GM12891 (cell line): ENCODE measurements around the gene MTCL1.

Source experiments
- DNase-seq: peaks from one replicate; pipeline ENCODE4 v3.0.0; 2011; ENCODE audit warnings: low spot score; ENCODE audit not compliant: insufficient read length
- FAIRE-seq: peaks from 2 replicates; lab custom pipeline; 2011; peaks lifted over from hg19 to GRCh38; lab: Jason Lieb, UNC
- PAX5 ChIP-seq: IDR thresholded peaks from 2 replicates; pipeline ENCODE4 v1.6.1; 2011; ENCODE audit warnings: low read length, moderate library complexity, mild to moderate bottlenecking; ENCODE audit not compliant: insufficient read depth, severe bottlenecking
- POLR2A ChIP-seq: IDR thresholded peaks from 2 replicates; pipeline ENCODE4 v1.6.1; 2011; ENCODE audit warnings: low read depth, low read length, control low read depth
- POLR2AphosphoS5 ChIP-seq: IDR thresholded peaks from 2 replicates; pipeline ENCODE4 v1.6.1; 2011; ENCODE audit warnings: low read depth, low read length, control low read depth
- POU2F2 ChIP-seq: IDR thresholded peaks from 2 replicates; pipeline ENCODE4 v1.6.1; 2011; ENCODE audit warnings: low read depth, mild to moderate bottlenecking, control low read depth, low read length, moderate library complexity
- SPI1 ChIP-seq: IDR thresholded peaks from 2 replicates; pipeline ENCODE4 v1.6.1; 2011; ENCODE audit warnings: low read depth, low read length, control low read depth
- TAF1 ChIP-seq: IDR thresholded peaks from 2 replicates; pipeline ENCODE4 v1.6.1; 2011; ENCODE audit warnings: low read depth, low read length, control low read depth

MTCL1 gene

GRCh38 chr18:8830067-8831060 is 125.0 kb downstream of the MTCL1 start:
- FAIRE-seq (no peak), DNase-seq (no peak)
- TF ChIP-seq POLR2A: no peak
- TF ChIP-seq POLR2AphosphoS5: no peak
- TF ChIP-seq PAX5: no peak
- no peak for TF ChIP-seq POU2F2
- TF ChIP-seq SPI1: no peak
- TF ChIP-seq TAF1: no peak

- FAIRE-seq (no peak), DNase-seq (no peak)
- TF ChIP-seq POLR2A (no peak), POLR2AphosphoS5 (no peak), PAX5 (no peak), TAF1 (no peak), SPI1 (no peak), POU2F2 (no peak)
Measured at GRCh38 chr18:8831112-8831511, 125.8 kb downstream of the MTCL1 start.

DNA sequence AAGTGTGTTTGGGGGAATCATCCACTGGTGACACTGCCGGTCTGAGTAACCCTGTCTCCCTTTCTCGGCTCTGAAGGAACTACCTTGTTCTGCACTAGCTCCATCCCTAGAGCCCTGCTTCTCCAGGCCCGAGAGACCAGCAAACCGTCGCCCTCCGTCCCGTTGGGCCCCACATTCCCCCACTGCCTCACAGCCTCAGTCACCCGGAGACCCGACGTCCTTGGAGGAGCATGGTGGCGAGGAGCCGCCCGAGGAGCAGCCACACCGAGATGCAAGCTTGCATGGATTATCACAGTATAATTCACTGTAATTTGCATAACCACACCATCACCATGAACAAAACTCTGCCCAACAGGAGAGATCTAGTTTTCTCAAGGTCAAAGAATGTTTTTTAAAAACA is 126.2 kb downstream of the MTCL1 start:
- TF ChIP-seq TAF1 (no peak), SPI1 (no peak), POLR2AphosphoS5 (no peak)
- FAIRE-seq: no peak

GRCh38 chr18:8833480-8833879 is 128.1 kb downstream of the MTCL1 start:
- TF ChIP-seq POLR2A (no peak), SPI1 (no peak), POLR2AphosphoS5 (no peak), TAF1 (no peak), PAX5 (no peak), POU2F2 (no peak)
- FAIRE-seq: no peak
- no peak for DNase-seq

More for the DNA sequence above, 126.2 kb downstream of the MTCL1 start:
- DNase-seq: no peak

DNA sequence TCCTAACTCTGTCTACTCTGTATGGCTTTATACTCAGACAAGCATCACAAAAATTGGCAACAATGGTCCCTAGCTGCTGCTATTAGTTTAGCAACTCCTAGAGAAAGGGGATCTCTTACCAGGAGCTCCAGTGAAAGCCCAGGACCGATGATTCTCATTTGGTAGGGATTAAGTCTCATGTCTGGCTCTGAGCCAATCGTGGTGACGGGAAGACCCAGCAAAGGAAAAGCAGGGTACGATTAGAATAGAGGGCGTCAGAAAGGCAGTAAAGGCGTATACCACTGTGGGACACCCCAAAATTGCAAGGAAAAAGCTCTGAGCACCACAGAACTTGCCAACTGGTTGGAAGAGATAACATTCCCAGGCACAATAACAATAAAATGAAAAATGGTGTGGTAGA is 129.5 kb downstream of the MTCL1 start:
- FAIRE-seq (no peak), DNase-seq (no peak)
- no peak for TF ChIP-seq POLR2A
- no peak for TF ChIP-seq POU2F2
- TF ChIP-seq PAX5: no peak
- no peak for TF ChIP-seq POLR2AphosphoS5
- no peak for TF ChIP-seq TAF1
- TF ChIP-seq SPI1: no peak

DNA sequence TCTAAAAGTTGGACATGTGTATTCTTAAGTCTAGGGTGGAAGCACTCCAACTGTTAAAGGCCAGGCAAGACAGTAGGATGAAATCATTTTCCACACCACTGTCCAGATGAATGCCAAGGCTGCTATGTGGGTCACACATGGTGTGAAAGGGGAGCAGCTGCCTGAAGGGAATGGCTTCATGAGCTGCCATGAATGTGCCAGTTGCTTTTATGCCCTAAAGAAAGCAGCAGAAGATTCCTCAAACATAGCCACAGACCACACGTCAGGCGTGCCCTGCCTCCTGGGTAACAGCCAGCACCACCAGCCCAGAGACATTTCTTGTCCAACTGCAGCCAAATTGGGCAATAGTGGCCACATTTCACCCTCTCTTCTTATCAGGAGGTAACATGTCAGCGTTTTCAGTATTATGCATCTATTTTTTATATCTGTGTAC is 130.2 kb downstream of the MTCL1 start:
- no peak for DNase-seq
- TF ChIP-seq SPI1 (no peak), POU2F2 (no peak), POLR2A (no peak), TAF1 (no peak), POLR2AphosphoS5 (no peak), PAX5 (no peak)
- FAIRE-seq: no peak

DNA sequence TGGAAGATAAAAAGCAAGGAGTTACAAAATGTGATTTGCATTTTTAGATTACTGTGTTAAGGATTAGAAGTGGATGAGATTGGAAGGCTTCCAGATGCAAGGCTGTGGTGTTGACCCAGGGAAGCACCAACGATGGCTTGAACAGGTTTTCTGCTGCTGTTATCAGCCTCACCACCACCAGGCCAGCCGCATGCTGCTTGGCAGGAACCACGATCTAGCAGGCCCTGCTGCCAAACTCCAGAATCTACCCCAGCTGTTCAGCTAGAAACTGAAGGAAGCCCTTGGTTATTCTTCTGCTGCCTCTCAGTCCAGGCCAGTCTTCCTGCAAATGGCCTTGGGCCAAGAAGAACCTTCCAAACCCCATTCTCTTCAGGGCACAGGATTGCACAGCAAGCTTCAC is 133.9 kb downstream of the MTCL1 start:
- TF ChIP-seq POU2F2: no peak
- TF ChIP-seq POLR2AphosphoS5: no peak
- TF ChIP-seq POLR2A: no peak
- TF ChIP-seq PAX5: no peak
- no peak for TF ChIP-seq TAF1
- TF ChIP-seq SPI1: no peak
- FAIRE-seq (no peak), DNase-seq (no peak)

DNA sequence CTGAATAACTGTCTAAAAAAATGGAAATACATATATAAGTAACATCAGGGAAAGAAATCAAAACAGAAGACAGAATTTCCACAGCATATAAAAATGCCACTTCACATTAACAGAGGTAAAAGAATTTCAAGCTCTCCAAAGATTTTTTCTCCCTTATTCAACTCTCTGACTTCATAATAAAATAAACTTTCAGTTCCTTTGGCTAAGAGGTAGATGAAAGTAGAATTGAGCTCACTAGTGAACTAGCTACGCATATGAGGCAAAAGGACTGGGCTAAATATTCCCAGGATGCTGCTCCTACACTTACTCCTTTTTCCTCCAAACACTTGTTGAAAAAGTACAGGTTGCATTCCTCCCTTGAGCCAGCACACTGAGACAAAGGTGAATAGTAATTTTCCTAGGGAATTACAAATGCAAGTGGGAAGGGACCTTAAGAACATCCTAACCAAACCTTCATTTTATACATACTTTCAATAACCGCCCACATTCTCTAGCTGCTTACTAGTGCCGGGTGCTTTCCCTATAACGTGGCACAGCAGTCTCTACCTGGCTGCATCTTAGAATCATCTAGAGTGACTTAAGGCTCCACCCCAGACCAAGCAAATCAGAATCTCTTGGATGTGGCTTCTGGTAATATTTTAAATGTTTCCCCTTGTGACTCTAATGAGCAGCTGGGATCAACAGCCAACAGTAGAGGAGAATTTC is 136.6 kb downstream of the MTCL1 start:
- DNase-seq (no peak), FAIRE-seq (no peak)
- TF ChIP-seq SPI1 (no peak), POLR2A (no peak), PAX5 (no peak), TAF1 (no peak), POU2F2 (no peak), POLR2AphosphoS5 (no peak)

- DNase-seq (no peak), FAIRE-seq (no peak)
- TF ChIP-seq PAX5 (no peak), SPI1 (no peak), TAF1 (no peak), POLR2A (no peak), POU2F2 (no peak), POLR2AphosphoS5 (no peak)
Measured at GRCh38 chr18:8842506-8842905, 137.2 kb downstream of the MTCL1 start.

DNA sequence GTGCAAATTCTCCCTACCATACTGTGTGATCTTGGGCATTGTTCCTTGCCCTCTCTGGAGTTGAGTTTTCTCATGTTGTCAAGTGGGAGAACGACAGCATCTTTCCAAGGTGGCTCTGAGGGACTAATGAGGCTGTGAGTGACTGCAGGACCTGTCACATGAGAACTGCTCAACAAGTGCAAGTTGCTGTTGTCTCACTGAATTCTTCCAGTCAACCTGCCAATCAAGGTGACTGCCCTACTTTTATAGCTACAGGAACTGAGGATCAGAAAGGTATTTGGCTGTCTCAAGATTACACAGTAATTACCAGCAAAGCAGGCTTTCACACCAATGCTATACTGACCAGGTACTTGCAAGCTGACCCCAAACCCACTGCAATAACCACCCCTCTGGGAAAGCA is 137.6 kb downstream of the MTCL1 start:
- no peak for FAIRE-seq
- no peak for DNase-seq
- TF ChIP-seq POLR2A: no peak
- no peak for TF ChIP-seq POU2F2
- TF ChIP-seq POLR2AphosphoS5: no peak
- no peak for TF ChIP-seq TAF1
- no peak for TF ChIP-seq SPI1
- TF ChIP-seq PAX5: no peak
